ENCODE data around the gene DDX24.

Gene DDX24

DNA sequence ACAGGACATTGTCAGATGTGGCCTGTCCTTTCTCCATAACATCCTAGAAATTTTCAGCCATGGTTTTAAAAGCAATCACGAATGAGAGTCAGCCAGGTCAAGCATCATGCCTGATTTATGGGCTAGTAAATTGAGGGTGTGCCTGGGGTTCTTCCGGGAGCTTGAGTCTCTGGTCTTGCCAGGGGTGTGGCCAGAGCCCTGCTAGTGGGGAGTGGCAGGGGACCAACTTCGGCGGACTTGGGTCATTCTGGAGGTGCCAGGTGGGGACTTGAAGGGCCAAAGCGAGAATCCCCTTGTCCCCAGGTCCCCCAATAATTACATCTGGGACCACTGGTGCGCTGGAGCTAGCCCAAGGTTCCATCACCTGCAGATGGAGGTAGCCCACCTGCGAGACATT is 49.1 kb downstream of the DDX24 start:
- FAIRE-seq: no peak
- DNase-seq (ENCODE audit: low spot score): no peak

DNA sequence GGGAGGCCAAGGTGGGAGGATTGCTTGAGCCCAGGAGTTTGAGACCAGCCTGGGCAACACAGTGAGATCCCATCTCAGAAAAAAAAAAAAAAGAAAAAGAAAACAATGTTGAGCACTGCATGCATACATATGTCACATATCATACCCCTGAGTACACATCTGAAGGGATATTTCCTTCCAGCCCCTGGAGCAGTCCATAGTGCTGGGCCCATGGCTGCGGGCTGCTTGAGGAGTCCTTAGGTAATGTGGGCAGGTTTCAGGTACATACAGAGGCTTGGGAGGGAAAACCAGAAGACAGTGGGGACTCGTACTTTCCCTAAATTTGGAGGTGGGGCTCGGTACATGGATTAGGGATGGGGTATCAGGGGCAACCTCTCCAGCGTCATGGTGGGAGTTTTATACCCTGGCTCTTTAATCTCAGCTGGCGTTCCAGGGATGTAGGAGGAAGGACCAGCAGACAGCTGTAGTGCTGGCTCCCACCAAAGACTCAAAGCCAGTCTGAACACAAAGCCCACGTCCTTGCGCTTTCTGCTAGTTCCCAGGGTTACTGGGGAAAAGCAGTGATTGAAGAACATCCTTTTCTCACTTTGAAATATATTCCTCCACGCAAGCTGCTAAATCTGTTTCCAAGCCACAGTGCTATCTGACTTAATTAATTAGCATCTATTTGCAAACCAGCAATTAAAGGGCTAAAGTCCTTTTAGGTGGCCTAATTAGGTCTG is 49.7 kb downstream of the DDX24 start:
- no peak for FAIRE-seq
- no peak for DNase-seq (ENCODE audit: low spot score)

DNA sequence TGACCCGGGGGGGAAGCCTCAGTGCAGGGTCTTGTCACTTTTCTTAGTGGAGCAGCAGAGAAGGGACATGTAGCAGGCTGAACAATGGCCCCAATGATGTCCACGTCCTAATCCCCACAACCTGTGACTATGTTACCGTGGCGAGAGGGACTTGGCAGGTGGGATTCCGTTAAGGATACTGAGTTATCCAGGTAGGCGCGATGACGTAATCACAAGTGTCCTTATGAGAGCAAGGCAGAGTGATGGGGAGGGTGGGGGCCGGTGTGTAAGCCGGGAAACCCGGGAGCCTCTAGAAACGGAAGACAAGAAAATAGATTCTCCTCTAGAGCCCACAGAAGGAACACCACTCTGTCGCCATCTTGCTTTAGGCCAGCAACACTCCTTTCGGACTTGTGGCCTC is 50.4 kb downstream of the DDX24 start:
- no peak for FAIRE-seq
- no peak for DNase-seq (ENCODE audit: low spot score)

DNA sequence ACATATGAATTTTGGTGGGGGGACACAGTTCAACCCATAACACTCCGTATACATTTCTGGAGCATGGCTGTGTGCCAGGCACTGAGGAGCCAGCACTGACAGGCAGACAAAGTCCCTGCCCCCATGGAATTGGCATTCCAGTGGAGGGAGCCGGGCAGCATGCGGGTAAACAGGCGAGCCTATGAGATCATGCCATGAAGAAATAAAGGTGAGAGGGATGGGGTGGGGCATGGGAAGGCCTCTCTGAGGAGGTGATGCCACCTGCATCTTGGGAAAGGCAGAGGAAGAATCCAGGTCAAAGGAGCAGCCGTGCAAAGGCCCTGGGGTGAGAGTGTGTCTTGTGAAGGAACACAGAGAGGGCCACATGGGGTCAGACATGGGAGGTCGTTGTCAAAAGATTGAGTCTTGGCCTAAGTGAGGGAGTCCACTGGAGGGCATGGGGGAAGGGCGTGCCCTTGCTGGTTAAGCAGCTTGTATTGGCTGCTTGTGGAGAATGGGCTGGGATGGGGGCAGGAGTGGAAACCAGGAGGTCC is 51.3 kb downstream of the DDX24 start:
- DNase-seq (ENCODE audit: low spot score) (no peak), FAIRE-seq (no peak)

DNA sequence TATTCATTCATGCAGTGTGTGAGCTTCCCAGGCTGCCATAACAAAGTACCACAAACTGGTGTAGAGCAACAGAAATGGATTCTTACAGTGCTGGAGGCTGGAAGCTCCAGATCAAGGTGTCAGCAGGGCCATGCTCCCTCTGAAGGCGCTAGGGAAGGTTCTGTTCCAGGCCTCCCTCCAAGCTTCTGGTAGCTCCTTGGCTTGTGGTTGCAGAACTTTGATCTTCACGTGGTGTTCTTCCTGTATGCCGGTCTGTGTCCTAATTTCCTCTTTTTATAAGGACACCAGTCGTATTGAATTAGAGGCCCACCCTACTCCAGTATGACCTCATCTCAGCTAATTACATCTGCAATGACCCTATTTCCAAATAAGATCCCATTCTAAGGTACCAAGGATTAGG is 51.7 kb downstream of the DDX24 start:
- DNase-seq (ENCODE audit: low spot score) (no peak), FAIRE-seq (no peak)

DNA sequence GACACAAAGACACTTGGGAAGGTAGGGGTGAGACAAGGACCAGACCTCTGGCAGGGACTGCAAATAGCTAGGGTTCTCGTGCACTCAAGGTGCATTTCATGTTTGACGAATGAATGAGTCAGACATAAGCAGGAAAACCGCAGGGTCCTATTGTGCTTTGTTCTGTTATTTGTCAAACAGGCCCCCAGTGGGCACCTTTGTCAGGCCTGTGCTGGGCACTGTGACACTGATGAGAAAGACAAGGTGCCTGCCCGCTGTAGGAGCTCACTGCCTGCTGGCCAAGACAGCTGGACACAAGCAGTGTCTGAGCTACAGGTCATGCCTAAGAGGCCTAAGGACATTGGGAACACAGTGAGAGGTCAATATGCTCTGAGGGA is 52.6 kb downstream of the DDX24 start:
- peak; percentile 46 for DNase-seq (ENCODE audit: low spot score)
- no peak for FAIRE-seq

DNA sequence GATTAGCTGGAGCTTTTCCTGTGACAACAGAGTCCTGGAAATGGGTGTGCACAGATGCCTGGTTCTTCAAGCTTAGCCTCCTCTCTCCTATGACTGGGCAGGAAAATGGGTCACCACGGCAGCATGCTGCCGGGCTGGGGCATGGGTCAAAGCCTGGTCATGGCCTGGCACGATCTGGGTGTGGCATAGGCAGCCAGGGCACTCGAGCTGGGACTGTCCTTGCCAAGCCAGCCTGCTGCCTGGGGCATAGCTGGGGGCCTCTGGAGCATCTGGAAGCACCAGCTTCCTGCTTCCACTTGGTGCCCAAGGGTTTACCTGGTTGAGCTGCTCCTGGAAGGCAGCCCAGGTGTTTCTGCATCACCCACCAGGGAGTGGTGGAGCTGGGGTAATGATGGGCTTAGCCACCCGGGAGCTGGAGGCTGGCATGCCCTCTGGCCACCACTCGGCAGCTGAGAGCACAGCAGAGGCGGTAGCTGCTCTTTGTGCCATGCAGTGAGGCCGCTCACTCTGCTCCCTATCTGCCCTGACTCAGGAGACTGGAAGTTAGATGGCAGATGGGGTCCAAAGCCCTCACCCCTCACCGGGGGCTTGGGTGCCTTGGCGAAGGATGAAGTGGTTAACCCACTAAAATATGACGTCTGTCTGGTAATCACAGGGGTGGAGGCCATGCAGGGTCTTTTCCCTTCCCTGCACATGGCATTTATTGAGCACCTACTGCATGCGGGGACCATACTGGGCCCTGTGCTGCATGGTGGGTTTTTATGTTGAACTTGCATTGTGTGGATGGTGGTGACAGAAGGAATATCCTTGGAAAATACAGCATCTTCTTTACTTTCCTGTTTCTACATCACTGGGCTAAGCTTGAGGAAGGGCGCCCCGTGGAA is 53.2 kb downstream of the DDX24 start:
- FAIRE-seq: no peak
- peak; percentile 39 for DNase-seq (ENCODE audit: low spot score)

DNA sequence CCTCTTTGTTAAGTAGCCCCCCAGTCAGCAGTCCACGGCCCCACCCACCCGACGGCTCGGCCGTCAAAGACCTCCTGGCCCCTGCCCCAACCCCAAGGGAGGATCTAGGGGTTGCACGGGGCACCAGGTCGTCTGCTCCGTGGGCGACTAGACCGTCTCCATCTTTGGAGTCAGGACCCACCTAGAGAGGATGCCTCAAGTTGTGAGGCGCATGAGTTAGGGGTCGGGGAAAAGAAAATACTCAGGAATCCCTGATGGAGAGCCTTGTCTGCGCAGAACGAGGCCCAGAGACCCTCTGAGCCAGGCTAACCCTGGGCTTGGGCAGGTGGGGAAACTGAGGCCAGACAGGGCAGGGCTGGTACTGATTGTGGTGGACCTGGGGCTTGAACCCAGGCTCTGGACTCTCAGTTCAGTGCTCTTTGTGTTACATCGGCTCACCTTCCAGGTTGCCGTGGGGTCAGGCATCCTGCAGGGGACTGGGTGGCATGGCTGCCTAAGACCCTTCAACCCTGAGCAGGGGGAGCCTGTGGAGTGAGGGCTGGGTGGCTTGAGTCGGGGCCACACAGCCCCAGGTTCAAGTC is 54.0 kb downstream of the DDX24 start:
- DNase-seq (ENCODE audit: low spot score): no peak
- FAIRE-seq: no peak

DNA sequence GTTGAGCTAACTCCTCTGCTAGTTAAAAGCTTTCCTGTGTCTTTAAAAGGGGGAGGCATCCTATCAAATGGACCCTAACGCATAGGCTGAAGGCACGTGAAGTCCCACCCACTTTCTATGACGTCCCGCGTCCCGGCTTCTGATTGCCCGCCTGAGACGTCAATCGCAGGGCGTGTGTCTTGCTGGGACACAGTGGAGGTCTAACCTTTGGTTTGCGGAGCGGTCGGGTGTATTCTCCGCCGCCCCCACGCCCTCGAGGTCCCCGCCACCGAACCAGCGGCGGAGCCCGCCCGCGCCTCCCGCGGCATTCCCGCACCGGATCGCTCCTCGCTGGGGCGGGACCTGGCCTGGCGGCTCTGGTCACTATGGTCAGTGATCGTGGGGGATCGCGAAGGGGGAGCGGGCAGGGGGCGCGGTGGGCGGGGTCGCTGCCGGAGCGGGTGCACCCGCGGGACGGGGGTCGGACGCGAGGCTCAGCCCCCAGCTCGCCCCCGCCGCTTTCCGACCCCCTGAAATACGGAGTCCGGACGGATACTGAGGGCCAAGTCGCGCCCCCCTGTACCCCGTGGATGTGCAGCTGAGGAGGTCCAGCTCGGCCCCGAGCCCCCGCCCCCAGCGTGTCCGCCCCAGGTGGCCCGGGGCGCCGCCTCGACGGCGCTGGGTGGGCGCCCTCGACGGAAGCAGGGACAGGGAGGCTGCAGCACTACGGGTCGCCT is 54.7 kb downstream of the DDX24 start, which contains the start of gene OTUB2:
OTUB2 (plus strand) TSS at position 168 of the 716 bp plus-strand sequence; CDS start at position 366, 198 bp downstream.
- FAIRE-seq (peak; percentile 74), DNase-seq (ENCODE audit: low spot score) (peak; percentile 91)

DNA sequence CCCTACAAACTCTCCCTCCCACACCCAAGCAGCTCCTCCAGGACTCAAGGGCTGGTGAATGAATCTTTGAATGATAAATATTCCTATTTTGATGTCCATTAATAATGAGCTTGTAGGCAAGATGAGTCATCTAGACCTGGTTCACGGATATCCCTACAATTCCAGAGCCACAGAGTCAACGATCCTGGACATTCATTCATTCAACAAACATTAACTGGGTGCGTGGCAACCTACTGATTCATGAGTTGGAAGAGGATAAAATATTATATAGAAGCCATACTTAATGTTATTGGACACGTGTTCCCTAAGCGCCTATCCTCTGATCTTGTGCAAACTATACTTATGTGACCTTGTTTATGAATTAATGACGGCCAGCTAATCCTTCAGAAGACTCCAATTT is 55.3 kb downstream of the DDX24 start:
- DNase-seq (ENCODE audit: low spot score) (peak; percentile 58), FAIRE-seq (no peak)

DNA sequence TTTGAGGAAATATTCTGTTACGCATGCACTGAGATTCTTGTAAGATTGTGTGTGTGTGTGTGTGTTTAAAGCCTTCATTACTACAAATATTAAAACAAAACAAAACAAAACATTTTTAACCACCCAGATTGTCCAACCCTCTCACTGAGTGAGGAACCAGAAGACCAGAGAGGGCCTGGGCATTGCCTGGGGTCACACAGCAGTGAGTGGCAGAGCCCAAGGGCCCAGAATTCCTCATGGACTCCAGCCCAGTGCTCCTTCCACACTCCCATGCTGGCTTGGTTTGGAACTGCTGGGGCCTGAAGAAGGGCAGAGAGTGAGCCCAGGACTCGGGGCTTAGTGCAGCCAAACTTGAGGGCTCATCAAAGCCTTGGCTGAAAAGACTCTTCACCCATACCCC is 56.5 kb downstream of the DDX24 start:
- DNase-seq (ENCODE audit: low spot score) (no peak), FAIRE-seq (no peak)

DNA sequence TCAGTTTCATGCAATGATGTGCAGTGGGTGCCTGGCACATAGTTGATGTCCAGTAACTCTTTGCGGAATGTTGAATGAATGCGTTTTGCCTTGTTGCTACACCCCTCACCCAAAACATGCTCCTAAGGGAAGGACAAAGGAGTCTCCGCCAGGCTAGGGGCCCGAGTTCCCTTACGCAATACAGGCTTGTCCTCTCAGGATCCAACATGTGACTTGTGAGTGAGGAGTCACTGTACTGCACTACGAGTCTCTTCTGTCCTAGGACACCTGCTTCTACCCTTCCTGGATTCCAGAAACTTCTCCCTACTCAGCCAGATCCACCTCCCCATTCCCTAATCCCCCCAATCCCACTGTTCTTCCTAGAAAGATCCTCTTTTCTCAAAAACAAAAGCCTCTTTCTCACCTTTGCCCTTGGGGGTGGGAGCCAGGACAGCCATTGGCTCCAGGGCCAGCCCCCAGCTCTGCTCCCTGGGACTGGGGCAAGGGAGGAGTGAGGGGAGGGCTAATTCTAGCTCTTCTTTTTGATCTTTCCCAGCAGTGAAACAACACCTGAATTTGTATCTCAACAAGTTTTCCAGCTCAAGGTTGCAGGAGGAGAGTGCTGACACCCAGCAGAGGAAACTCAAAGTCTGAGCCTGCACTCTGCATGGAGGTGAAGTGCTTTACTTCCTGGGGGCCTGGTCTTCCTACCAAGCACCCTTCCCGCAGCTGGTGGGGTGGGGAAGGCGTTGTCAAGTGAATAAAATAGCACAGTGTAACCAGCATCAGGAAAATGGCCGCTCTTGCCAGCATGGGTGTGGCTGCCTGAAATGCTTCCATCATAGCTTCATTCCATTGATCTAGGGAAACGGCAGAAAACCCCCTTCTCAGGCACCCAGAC is 58.2 kb downstream of the DDX24 start:
- no peak for DNase-seq (ENCODE audit: low spot score)
- no peak for FAIRE-seq

DNA sequence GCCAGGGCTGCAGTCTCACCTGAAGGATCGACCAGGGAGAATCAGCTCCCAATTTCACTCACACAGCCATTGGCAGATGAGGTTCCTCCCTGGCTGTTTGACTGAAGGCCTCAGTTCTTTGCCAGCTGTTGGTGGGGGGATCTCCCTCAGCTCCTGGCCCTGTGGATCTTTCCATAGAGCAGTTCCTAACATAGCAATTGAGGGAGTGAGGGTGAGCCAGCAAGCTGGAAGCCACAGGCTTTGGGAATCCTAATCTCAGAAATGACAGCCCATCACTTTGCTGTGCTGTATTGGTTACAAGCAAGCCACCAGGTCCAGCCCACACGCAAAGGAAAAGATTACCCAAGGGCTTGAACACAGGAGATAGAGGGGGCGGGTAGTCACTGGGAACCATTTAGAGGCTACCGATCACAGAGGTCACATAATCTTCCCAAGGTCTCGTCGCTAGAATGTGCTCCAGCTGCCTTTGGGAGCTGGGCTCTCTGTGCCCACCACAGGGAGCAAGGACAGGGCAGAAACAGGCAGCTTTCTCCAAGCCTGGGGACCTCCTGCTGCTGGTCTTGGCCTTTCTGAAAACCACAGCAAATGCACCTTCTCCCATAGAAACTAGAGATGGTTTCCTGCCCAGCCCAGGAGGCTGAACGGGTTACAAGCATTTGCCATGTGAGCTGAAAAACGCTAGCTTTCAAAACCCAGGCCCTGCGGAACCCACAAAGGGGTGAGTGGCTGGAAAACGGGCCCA is 59.4 kb downstream of the DDX24 start:
- no peak for FAIRE-seq
- DNase-seq (ENCODE audit: low spot score): no peak

DNA sequence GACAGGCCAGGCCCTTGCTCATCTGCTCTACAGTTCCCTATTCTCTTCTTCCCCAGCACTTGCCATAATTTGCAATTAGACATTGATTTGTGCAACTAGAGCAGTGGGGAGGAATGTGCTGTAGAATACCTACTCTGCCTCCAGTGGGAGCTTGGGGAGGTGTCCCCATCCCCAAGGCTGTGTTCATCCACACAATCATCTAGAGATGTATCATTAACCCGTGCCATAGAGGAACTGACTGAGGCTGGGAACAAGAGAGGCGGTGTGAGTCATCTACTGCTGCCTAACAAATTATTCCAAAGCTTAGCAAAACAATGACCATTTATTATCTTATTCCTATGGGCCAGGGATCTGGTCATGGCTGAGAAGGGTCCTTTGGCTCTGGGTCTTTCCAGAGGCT is 60.0 kb downstream of the DDX24 start:
- FAIRE-seq: peak; percentile 74
- DNase-seq (ENCODE audit: low spot score): peak; percentile 49

DNA sequence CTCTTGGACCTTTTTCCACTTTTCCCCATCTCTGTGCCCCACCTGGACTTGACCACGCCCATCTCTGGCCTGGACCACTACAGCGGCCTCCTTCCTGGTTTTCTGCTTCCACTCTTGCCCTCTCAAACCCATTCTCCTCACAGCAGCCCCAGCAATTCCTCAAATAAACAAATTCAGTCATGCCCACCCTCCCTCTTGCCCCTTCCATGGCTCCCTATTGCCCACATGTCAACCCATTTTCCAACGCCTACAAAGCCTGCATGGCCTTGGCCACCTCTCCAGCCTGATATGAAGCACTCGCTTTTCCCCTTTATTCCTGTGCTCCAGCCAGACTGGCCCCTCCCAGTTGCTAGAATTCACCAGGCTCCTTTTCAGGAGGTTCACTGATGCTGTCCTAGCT is 60.7 kb downstream of the DDX24 start:
- DNase-seq (ENCODE audit: low spot score) (no peak), FAIRE-seq (no peak)

DNA sequence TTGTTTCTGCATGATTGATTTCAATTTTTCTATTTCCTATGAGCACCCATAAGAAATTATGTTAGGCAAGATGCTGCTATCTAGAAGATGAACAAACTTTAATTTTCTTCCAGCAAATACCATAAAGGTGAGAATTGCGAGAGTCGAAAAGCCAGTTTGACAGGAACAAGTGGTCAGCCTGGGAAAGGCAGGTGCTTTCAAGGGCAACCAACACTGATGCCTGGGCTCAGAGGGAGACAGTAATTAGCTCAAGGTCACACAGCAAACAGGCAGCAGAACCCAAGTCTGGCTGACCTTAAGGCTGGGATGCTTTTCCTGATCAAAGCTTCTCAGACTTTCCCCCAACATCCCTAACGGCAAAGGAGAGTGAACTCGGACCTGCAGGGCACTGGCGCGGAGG is 61.7 kb downstream of the DDX24 start:
- no peak for FAIRE-seq
- DNase-seq (ENCODE audit: low spot score): no peak

DNA sequence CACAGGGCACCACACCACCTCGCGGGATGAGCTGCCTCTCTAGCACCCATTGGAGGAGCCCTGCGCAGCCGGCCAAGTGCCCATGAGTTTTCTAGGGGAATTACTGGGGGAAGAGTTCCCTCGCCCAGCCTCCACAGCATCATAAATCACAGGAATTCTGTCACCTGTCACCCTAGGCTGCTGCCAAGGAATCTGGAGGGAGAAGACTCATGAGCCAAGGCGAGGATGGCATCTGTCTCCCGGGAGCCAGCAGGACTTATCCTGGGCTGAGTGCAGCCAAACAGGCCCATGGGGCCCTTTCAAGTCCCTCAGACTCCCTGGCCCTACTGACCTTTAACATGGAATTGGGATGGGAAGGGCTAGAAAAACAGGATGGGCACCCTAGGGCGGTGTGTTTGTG is 62.7 kb downstream of the DDX24 start:
- DNase-seq (ENCODE audit: low spot score): no peak
- no peak for FAIRE-seq

DNA sequence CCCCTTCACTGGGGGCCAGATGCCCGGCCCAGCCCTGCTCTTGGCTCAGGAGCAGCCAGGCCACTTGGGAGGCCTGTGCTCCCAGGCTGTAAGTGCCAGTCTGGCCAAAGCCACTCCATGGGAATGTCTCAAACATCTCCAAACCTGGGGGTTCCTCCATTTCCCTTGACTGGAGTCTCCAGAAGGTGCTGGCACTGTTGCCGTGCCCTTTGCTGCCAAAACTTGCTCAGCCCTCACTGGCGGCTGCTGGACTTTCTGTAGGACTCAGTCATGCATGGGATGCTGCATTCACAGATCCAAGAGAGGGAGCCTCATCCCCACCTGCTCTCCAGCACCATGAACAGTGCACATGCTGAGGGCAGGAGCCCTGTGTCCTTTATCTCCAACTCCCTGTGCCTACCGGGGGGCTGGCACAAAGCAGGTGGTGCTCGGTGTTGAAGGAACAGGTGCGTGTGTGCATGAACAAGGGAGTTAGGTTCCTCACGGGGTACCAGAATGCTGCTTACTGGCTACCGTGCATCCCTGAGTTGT is 64.5 kb downstream of the DDX24 start:
- no peak for FAIRE-seq
- DNase-seq (ENCODE audit: low spot score): no peak

DNA sequence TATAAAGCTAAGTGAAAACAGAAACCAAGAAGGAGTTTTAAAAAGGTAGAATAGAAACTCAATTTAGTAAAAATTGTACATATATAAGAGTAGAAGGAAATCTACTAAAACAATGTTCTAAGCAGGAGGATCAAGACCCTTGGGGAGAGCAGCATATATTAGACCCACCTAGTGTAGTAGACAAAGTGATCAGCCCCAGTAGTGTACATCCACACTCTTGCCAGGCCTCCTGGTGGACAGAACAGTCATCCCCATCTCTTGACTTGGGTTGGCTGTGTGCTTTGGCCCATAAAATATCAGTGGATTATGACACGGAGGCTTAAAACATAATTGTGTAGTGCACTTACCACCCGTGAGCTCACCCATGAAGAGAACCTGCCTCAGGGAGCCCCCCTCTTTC is 65.8 kb downstream of the DDX24 start:
- DNase-seq (ENCODE audit: low spot score) (no peak), FAIRE-seq (no peak)

DNA sequence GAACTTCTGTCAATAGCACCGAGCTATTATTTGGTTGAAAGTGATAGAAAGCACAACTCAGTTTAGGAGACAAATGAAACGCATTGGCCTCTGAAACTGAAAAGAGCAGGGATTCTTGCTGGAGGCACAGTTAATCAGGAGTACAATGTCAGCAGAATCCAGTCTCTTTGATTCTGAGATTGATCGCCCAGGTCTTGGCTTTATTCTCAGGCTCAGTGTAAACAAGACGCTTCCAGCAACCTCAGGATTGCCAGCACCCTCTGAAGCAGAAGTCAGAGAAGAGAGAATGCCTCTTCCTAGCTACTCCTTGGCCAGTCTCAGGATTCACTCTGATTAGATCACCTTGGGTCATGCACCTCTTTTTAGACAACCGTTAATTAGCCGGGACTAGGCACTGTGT is 66.6 kb downstream of the DDX24 start:
- FAIRE-seq: no peak
- DNase-seq (ENCODE audit: low spot score): no peak
